ENCODE measurements around the gene FBXL19.

Gene FBXL19

DNA sequence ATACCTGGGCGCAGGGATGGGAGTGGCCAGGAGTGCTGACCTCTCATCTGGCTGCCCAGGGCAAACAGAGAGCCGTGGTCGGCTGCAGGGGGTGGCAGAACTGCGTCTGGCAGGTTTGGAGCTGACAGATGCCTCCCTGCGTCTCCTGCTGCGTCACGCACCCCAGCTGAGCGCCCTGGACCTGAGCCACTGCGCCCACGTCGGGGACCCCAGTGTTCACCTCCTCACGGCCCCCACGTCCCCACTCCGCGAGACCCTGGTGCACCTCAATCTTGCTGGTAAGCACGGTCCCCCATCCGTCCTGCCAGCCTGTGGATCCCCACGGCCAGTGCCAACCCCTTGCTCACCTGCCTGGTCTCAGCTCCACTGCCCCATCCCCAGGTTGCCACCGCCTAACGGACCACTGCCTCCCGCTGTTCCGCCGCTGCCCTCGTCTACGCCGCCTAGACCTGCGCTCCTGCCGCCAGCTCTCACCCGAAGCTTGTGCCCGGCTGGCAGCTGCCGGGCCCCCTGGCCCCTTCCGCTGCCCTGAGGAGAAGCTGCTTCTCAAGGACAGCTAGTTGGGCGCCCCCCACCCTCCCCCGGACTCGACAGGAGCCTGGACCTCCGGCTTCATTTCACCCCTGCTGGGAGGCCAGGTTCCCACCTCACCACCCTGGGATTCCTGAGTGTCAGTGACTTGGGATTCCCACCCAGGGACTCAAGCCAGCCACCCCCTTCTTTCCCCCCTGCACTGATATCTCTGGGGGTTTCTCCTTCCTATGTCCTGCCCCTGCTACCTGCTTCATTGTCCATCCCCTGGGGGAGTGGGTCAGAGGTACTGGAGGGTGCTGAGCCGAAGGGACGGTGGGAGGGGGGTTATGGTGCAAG, 23.5 kb downstream of the FBXL19 start:
- no peak for DNase-seq

DNA sequence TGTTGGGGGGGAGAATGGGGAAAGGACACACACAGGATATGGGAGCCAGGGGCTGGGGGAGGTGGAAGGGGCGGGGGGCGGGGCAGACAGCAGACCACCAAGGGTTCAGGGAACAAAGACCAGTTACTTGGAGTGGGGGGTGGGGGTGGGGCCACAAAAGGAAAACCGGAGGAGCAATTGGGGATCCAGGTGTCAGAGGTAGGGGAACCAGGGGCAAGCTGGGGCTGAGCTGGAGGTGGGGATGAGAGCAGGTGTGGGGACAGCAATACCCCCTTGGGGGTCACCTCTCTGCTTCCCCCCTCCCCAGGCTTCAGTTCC, 24.1 kb downstream of the FBXL19 start:
- DNase-seq, result no peak

GRCh38 chr16:30947859-30948666, 24.7 kb downstream of the FBXL19 start:
- DNase-seq, result peak; percentile 97

- DNase-seq, result peak; percentile 53
Measured at GRCh38 chr16:30948667-30949649, 25.6 kb downstream of the FBXL19 start, which contains the start of gene ORAI3. Gene ORAI3 (plus strand): TSS chr16:30949068. CDS start chr16:30949290, 222 bp downstream.

DNA sequence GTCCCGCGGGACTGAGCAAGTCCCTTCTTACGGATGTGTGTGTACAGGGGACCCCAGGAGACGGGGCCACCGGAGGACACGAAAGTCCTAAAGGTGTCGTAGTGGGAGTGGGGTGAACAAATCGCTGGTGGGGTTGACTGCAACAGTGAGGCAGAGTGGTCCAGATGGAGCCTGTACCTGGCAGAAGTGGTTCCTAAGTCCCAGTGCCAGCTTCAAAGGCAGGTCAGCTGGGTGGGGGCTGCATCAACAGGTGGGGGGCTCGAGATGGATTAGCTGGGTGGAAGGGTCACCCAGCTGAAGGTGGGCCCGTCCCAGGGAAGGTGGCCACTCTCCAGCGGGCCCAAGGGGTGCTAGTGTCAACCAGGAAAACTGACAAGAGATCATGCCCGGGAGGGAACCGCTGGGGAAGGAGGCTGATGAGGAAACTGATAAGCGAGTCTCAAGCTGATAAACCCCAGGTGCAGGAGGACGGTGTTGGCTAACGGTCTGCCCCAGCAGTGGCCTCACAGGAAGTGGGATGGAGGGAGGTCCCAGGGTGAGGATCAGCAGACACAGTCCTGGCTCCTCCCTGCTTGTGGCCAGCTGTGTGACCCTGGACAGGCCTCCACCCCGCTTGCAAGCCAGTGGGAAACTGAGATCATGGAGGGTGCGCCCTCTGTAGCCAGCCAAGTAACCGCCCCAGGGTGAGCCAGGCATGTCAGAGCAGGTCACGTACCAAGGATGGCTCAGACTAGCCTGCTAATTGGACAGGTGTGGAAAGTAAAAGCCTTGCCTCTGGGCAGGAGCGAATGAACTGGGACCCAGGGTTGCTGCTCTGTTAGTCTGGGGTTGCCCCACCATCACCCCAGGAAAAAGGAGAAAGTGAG, 26.5 kb downstream of the FBXL19 start:
- peak; percentile 32 for DNase-seq

DNA sequence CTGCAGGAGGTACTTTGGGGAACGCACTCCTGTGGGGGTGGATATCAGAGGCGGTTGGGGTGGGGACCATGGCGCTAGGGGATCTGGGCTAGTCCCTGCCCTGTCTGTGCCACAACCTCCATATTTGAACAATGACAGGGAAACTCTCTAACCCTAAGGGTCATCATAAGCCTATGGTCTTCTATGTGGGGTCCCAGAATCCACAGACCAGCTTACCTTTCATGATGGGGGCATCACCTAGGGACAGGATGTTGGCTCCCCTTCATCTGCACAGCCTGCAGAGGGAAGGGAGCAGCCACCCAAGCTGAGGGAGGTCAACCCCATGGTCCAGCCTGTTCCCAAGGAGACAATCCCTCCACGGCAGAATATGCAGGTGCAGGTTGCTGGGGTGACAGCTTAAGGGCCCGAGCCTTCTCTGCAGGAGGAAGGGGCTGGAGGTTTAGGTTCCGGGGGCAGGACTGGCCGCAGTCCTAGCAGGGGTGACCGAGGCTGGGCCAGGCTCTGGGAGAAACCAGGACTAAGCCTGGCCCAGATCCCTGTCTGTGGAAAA, 27.2 kb downstream of the FBXL19 start:
- DNase-seq, result no peak

DNA sequence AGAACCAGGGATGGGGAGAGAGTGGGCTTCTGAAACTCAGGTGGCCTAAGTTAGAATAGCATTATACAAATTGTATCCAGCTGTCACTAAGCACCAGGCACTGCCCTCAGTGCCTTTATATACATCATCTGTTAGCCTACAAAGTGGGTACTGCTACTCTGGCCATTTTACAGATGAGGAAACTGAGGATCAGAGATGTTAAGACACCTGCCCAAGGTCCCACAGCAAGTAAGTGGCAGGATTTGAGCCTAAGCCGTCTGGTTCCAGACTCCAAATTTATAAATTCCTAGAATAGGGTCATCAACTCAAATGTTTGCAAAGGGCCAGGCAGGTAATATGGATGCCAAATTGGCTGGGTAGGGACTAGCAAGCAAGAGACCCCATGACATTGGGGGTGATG, 27.8 kb downstream of the FBXL19 start:
- DNase-seq, result no peak

DNA sequence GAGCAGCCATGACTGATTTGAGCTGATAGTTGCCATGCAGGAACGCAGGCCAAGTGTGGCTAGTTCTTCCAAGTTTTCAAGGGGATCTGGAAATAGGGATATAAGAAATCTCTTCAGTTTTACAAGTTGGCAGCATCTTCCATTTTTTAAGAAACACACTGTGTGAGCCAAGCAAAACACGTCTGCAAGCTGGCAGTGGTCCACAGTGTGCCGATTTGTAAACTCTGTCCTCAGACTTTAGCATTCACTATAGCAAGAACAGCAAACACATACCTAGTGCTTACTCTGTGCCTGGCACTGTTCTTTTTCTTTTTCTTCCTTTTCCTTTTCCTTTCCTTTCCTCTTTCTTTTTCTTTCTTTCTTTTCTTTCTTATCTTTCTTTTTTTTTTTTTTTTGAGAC, 28.4 kb downstream of the FBXL19 start:
- DNase-seq, result no peak

GRCh38 chr16:30953111-30953510, 29.7 kb downstream of the FBXL19 start:
- no peak for DNase-seq

DNA sequence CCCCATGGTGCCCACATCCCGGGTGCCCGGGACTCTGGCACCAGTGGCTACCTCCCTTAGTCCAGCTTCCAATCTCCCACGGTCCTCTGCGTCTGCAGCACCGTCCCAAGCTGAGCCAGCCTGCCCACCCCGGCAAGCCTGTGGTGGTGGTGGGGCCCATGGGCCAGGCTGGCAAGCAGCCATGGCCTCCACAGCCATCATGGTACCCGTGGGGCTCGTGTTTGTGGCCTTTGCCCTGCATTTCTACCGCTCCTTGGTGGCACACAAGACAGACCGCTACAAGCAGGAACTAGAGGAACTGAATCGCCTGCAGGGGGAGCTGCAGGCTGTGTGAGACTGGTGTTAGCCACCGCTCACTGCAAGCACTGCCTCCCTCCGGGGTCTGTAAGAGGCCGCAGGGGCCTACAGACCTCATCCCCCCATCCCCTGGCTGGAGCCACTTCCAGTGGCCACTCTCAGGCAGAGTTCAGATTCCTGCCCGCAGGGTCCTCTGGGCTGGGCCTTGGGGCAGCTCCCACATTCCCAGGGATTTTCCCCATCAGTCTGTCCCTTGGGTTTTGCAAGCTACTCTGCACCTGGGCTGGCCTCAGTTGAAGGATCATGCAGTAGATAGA, 30.2 kb downstream of the FBXL19 start:
- DNase-seq, result peak; percentile 73

GRCh38 chr16:30954993-30955392, 31.6 kb downstream of the FBXL19 start:
- no peak for DNase-seq

- peak; percentile 91 for DNase-seq
Measured at GRCh38 chr16:30956601-30957455, 33.5 kb downstream of the FBXL19 start.

DNA sequence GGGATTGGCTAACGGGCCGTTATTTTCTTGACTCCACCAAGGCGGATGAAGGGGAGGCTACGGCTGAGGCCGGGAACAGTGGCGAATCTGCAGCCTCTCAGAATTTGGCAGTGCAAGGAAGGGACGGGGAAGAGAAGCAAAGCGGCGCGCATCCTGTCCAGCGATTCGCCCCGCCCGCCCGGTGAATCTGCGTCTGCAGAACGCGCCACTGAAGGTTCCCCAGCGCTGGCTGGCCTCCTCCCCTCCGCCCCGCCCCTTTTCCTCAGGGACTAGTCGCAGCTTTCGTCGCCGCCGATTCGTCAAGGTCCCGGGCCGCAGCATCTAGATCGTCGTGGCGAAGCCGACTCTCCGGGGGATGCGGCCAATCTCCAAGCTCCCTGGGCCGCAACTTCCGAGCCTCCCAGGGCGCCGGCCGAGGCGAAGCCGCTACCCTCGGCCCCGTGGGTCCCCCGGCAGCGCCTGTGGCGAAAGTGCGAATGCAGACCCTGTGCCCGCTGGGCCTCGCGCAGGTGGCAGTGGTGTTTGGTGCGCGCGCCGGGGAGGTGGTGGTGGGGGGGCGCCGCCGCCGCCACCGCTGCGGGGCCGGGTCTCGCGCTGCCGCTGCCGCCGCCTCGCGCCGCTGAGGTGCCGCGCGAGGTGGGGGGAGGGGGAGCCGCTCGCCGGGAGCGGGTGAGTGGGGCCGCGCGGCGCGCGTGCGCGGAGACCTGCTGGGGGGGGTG, 34.2 kb downstream of the FBXL19 start, which contains the start of gene SETD1A:
Gene SETD1A, plus strand, starts transcription at position 299 of the 719 bp plus-strand sequence. CDS start 978 bp downstream, outside the sequence.
- DNase-seq, result peak; percentile 97

DNA sequence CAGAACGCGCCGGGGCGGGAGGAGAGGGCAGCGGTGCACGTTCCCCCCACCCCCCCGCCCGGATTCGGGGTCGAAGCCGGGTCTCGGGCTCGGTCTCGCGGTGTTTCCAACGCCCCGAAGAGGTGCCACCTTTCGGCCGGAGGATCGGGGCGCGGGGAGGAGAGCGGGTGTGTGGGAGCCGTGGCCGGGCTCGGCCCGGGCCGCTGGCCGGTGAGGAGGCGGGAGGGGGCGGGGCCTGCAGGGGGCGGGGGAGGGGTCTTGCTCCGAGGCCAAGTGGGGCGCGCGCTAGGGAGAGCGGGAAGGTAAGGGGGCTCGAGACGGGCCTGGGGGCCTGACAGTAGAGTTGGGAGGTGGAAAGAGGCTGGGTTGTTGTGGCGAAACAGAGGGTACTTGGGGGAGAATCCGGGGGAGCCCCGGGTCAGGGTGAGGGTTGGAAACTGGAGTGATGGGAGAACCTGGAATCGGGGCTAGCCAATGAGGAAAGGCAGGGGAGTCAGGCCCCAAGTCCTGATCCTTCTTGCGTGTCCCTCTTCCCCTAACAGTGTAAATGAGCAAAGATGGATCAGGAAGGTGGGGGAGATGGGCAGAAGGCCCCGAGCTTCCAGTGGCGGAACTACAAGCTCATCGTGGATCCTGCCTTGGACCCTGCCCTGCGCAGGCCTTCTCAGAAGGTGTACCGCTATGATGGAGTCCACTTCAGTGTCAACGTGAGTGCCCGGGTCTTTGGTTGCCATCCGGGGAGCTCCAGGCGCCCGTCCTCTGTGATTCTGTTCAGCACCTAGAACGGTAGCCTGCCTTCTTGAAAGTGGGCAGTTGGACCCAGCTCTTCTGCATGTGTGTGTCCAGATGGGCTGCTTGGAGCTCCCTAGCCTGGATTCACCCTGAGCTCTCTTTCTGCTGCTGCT, 35.1 kb downstream of the FBXL19 start:
- DNase-seq, result peak; percentile 53

GRCh38 chr16:30961384-30961783, 38.0 kb downstream of the FBXL19 start:
- DNase-seq, result no peak

GRCh38 chr16:30963925-30964511, 40.6 kb downstream of the FBXL19 start:
- DNase-seq, result no peak

DNA sequence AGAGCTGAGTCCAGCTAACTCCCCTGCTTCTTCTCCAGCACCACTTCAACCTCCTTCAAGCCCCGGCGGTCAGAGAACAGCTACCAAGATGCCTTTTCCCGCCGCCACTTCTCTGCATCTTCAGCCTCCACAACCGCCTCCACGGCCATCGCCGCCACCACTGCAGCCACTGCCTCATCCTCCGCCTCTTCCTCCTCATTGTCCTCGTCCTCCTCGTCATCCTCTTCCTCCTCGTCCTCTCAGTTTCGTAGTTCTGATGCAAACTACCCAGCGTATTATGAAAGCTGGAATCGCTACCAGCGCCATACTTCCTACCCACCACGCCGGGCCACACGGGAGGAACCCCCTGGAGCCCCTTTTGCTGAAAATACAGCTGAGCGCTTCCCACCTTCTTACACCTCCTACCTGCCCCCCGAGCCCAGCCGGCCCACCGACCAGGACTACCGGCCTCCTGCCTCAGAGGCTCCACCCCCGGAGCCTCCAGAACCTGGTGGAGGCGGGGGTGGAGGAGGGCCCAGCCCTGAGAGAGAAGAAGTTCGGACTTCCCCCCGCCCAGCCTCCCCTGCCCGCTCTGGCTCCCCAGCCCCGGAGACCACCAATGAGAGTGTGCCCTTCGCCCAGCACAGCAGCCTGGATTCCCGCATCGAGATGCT, 41.3 kb downstream of the FBXL19 start:
- no peak for DNase-seq

All from fibroblast of skin of right biceps (primary cell).